Progenitor cell of endocrine pancreas (in vitro differentiated cells): ENCODE results near the gene SH3RF2. TPM values are rescaled to one million over a fixed set of nuclear protein-coding genes. Genes with fewer than 3 reads are reported as not detected.

Source experiments
- DNase-seq: peaks from one replicate; pipeline ENCODE4 v3.0.0; 2021; ENCODE audit warnings: low spot score; ENCODE audit not compliant: unreplicated experiment
- H3K27ac Mint-ChIP-seq: 2 replicates; pipeline ENCODE4 v1.8.0; 2021; ENCODE audit warnings: mild to moderate bottlenecking, moderate library complexity, mixed read lengths
- H3K27me3 Mint-ChIP-seq: 2 replicates; pipeline ENCODE4 v1.8.0; 2021; ENCODE audit warnings: mixed read lengths
- H3K36me3 Mint-ChIP-seq: 2 replicates; pipeline ENCODE4 v1.8.0; 2022; ENCODE audit warnings: mixed read lengths; ENCODE audit not compliant: insufficient read depth
- H3K4me1 Mint-ChIP-seq: 2 replicates; pipeline ENCODE4 v1.8.0; 2021; ENCODE audit warnings: low read depth, mixed read lengths
- H3K4me3 Mint-ChIP-seq: 2 replicates; pipeline ENCODE4 v1.8.0; 2021; ENCODE audit warnings: low read depth, mild to moderate bottlenecking, moderate library complexity, mixed read lengths
- H3K9me3 Mint-ChIP-seq: 2 replicates; pipeline ENCODE4 v1.8.0; 2021; ENCODE audit warnings: low read depth, mixed read lengths
- CTCF ChIP-seq: fragments of 200-600 bp; sonication (generic); IDR thresholded peaks from one replicate; pipeline ENCODE4 v1.5.0; 2021; ENCODE audit warnings: antibody characterized with exemption, mild to moderate bottlenecking; ENCODE audit not compliant: unreplicated experiment
- total RNA-seq: library from RNA; stranded (reverse); gene quantifications from 2 replicates; pipeline ENCODE4 v1.2.1, GENCODE V29; 2021

Gene SH3RF2
- total RNA-seq, 1 donor from 2014 or later = 17.6 TPM

- Mint-ChIP-seq H3K27me3 (peaks cover 12% of the 10 kb centered on the region), H3K4me3 (no peak overlapping the region), H3K27ac (no peak overlapping the region), H3K9me3 (no peaks in the 10 kb centered on the region), H3K36me3 (no peaks in the 10 kb centered on the region), H3K4me1 (no peaks in the 10 kb centered on the region)
- TF ChIP-seq CTCF = no peak
- no peak for DNase-seq
Observed at GRCh38 chr5:146079695-146080373, 143.5 kb downstream of the SH3RF2 start.

GRCh38 chr5:146081556-146081955 is 145.2 kb downstream of the SH3RF2 start:
- Mint-ChIP-seq H3K9me3 (peaks cover 2% of the 10 kb centered on the region), H3K27ac (peak overlapping the region; percentile 4), H3K4me1 (no peaks in the 10 kb centered on the region), H3K4me3 (no peak overlapping the region), H3K27me3 (peaks cover 5% of the 10 kb centered on the region), H3K36me3 (no peaks in the 10 kb centered on the region)
- no peak for DNase-seq
- TF ChIP-seq CTCF = no peak

GRCh38 chr5:146082798-146083197 is 146.4 kb downstream of the SH3RF2 start:
- no peaks in the 10 kb centered on the region for H3K36me3 Mint-ChIP-seq

GRCh38 chr5:146084376-146084775 is 148.0 kb downstream of the SH3RF2 start:
- H3K36me3 Mint-ChIP-seq = no peaks in the 10 kb centered on the region
- DNase-seq = no peak
- no peak for TF ChIP-seq CTCF
- H3K9me3 Mint-ChIP-seq = peaks cover 2% of the 10 kb centered on the region
- H3K27ac Mint-ChIP-seq = no peak overlapping the region
- no peaks in the 10 kb centered on the region for H3K27me3 Mint-ChIP-seq
- no peaks in the 10 kb centered on the region for H3K4me1 Mint-ChIP-seq
- H3K4me3 Mint-ChIP-seq = no peak overlapping the region

More at GRCh38 chr5:146082798-146083197, 146.4 kb downstream of the SH3RF2 start:
- Mint-ChIP-seq H3K4me3 (no peak overlapping the region), H3K4me1 (no peaks in the 10 kb centered on the region), H3K27ac (no peak overlapping the region), H3K27me3 (no peaks in the 10 kb centered on the region), H3K9me3 (peaks cover 2% of the 10 kb centered on the region)
- no peak for TF ChIP-seq CTCF
- DNase-seq = no peak

- TF ChIP-seq CTCF = no peak
- H3K4me1 Mint-ChIP-seq = no peaks in the 10 kb centered on the region
- H3K27ac Mint-ChIP-seq = no peak overlapping the region
- no peak for DNase-seq
- peaks cover 2% of the 10 kb centered on the region for H3K9me3 Mint-ChIP-seq
- no peak overlapping the region for H3K4me3 Mint-ChIP-seq
- no peaks in the 10 kb centered on the region for H3K27me3 Mint-ChIP-seq
- H3K36me3 Mint-ChIP-seq = peaks cover 3% of the 10 kb centered on the region
Observed at GRCh38 chr5:146088098-146088497, 151.7 kb downstream of the SH3RF2 start.
